Astrocyte (in vitro differentiated cells and primary cell): ENCODE results near the gene GRM2. TPM values are rescaled to one million over a fixed set of nuclear protein-coding genes. Genes with fewer than 3 reads are reported as not detected.

Source experiments
- DNase-seq: peaks from one replicate; pipeline ENCODE4 v3.0.0-alpha.2; 2010; ENCODE audit warnings: low read depth
- FAIRE-seq: peaks from 2 replicates; lab custom pipeline; 2011; peaks lifted over from hg19 to GRCh38; lab: Jason Lieb, UNC
- H2AFZ ChIP-seq: 2 replicates; pipeline ENCODE4 v1.6.0; 2012; ENCODE audit warnings: low read depth, low read length, inconsistent platforms
- H3K27ac ChIP-seq: 2 replicates; pipeline ENCODE4 v1.5.1; 2011; ENCODE audit warnings: low read depth, low read length, inconsistent platforms
- H3K27me3 ChIP-seq: 2 replicates; pipeline ENCODE4 v1.6.0; 2011; ENCODE audit warnings: low read length, inconsistent platforms; ENCODE audit not compliant: insufficient read depth
- H3K36me3 ChIP-seq: 2 replicates; pipeline ENCODE4 v1.5.1; 2011; ENCODE audit warnings: low read length, inconsistent platforms; ENCODE audit not compliant: insufficient read depth
- H3K4me1 ChIP-seq: 2 replicates; pipeline ENCODE4 v1.5.1; 2011; ENCODE audit warnings: low read length, inconsistent platforms; ENCODE audit not compliant: insufficient read depth
- H3K4me2 ChIP-seq: 2 replicates; pipeline ENCODE4 v1.6.0; 2012; ENCODE audit warnings: low read length, inconsistent platforms
- H3K4me3 ChIP-seq: 2 replicates; pipeline ENCODE4 v1.5.1; 2011; ENCODE audit warnings: low read depth, mild to moderate bottlenecking, low read length, inconsistent platforms; ENCODE audit not compliant: insufficient read depth
- H3K79me2 ChIP-seq: 2 replicates; pipeline ENCODE4 v1.6.0; 2012; ENCODE audit warnings: mild to moderate bottlenecking, low read length, inconsistent platforms; ENCODE audit not compliant: insufficient read depth
- H3K9ac ChIP-seq: 2 replicates; pipeline ENCODE4 v1.6.0; 2012; ENCODE audit warnings: mild to moderate bottlenecking, low read length, inconsistent platforms
- H3K9me3 ChIP-seq: 2 replicates; pipeline ENCODE4 v1.5.1; 2012; ENCODE audit warnings: low read depth, mild to moderate bottlenecking, low read length, inconsistent platforms; ENCODE audit not compliant: insufficient read depth
- H4K20me1 ChIP-seq: 2 replicates; pipeline ENCODE4 v1.6.0; 2012; ENCODE audit warnings: low read length, inconsistent platforms; ENCODE audit not compliant: insufficient read depth
- H3K27ac Mint-ChIP-seq: one replicate; pipeline ENCODE4 v1.8.0; 2021; ENCODE audit warnings: mild to moderate bottlenecking, mixed read lengths; ENCODE audit not compliant: unreplicated experiment
- H3K27me3 Mint-ChIP-seq: one replicate; pipeline ENCODE4 v1.8.0; 2021; ENCODE audit warnings: low read depth, mixed read lengths; ENCODE audit not compliant: unreplicated experiment
- H3K36me3 Mint-ChIP-seq: one replicate; pipeline ENCODE4 v1.8.0; 2021; ENCODE audit warnings: low read depth, mixed read lengths; ENCODE audit not compliant: unreplicated experiment
- H3K4me1 Mint-ChIP-seq: one replicate; pipeline ENCODE4 v1.8.0; 2021; ENCODE audit warnings: low read depth, mixed read lengths; ENCODE audit not compliant: unreplicated experiment
- H3K4me3 Mint-ChIP-seq: one replicate; pipeline ENCODE4 v1.8.0; 2021; ENCODE audit warnings: mild to moderate bottlenecking, moderate library complexity, mixed read lengths; ENCODE audit not compliant: unreplicated experiment
- H3K9me3 Mint-ChIP-seq: one replicate; pipeline ENCODE4 v1.8.0; 2021; ENCODE audit warnings: mild to moderate bottlenecking, mixed read lengths; ENCODE audit not compliant: unreplicated experiment
- EZH2 ChIP-seq: IDR thresholded peaks from 2 replicates; pipeline ENCODE4 v1.6.1; 2012; ENCODE audit warnings: mild to moderate bottlenecking, low read length, inconsistent platforms; ENCODE audit not compliant: insufficient read depth
- total RNA-seq: library from RNA; stranded (reverse); gene quantifications from 2 replicates; pipeline ENCODE4 v1.2.1, GENCODE V29; 2021
- TF ChIP-seq, protein P1 (sequence below): IDR thresholded peaks from 2 replicates; pipeline ENCODE4 v1.5.1; 2011; ENCODE audit warnings: low read depth, mild to moderate bottlenecking, inconsistent platforms, low read length, moderate library complexity; ENCODE audit not compliant: insufficient read depth

GRM2 gene
- total RNA-seq, 1 donor from 2014 or later, result 0.25 TPM

DNA sequence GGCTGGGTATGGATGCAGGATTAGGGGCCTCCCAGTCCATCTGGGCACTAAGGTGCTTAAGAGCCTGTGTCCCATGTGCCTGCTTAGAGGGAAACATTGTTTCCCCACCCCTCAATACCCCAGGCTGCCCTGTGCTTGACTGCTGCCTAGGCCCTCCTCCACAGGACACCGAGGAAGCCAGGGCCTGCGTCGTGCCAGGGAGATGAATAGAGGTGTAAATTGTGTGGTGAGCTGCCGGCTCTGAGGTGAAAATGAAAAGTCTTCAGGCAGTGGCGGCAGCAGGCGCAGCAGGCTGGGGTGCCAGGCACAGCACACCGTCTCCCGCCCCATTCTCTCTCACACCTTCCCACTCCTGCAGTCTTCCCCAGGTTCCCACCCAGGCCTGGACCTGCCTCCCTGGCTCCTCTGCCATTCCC, 13.9 kb upstream of the GRM2 start:
- H3K27ac ChIP-seq, result no peak overlapping the region
- no peak overlapping the region for H3K4me2 ChIP-seq
- Mint-ChIP-seq H3K9me3 (no peaks in the 10 kb centered on the region), H3K4me1 (no peaks in the 10 kb centered on the region), H3K36me3 (peaks cover 25% of the 10 kb centered on the region), H3K27me3 (no peaks in the 10 kb centered on the region), H3K4me3 (no peak overlapping the region), H3K27ac (no peak overlapping the region)
- no peaks in the 10 kb centered on the region for H3K27me3 ChIP-seq
- H3K9me3 ChIP-seq, result no peaks in the 10 kb centered on the region
- H3K36me3 ChIP-seq, result no peaks in the 10 kb centered on the region
- H3K79me2 ChIP-seq, result no peaks in the 10 kb centered on the region
- no peak for TF ChIP-seq EZH2
- TF ChIP-seq, protein P1, sequence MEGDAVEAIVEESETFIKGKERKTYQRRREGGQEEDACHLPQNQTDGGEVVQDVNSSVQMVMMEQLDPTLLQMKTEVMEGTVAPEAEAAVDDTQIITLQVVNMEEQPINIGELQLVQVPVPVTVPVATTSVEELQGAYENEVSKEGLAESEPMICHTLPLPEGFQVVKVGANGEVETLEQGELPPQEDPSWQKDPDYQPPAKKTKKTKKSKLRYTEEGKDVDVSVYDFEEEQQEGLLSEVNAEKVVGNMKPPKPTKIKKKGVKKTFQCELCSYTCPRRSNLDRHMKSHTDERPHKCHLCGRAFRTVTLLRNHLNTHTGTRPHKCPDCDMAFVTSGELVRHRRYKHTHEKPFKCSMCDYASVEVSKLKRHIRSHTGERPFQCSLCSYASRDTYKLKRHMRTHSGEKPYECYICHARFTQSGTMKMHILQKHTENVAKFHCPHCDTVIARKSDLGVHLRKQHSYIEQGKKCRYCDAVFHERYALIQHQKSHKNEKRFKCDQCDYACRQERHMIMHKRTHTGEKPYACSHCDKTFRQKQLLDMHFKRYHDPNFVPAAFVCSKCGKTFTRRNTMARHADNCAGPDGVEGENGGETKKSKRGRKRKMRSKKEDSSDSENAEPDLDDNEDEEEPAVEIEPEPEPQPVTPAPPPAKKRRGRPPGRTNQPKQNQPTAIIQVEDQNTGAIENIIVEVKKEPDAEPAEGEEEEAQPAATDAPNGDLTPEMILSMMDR, result no peak
- no peak overlapping the region for H2AFZ ChIP-seq
- H3K4me3 ChIP-seq, result no peak overlapping the region
- H3K4me1 ChIP-seq, result peaks cover under 1% of the 10 kb centered on the region
- H4K20me1 ChIP-seq, result peaks cover 30% of the 10 kb centered on the region
- H3K9ac ChIP-seq, result no peak overlapping the region
- FAIRE-seq (no peak), DNase-seq (no peak)

- H3K27me3 ChIP-seq, result no peaks in the 10 kb centered on the region
- H4K20me1 ChIP-seq, result peaks cover 34% of the 10 kb centered on the region
- Mint-ChIP-seq H3K27me3 (no peaks in the 10 kb centered on the region), H3K27ac (no peak overlapping the region), H3K4me1 (no peaks in the 10 kb centered on the region), H3K9me3 (no peaks in the 10 kb centered on the region), H3K36me3 (peaks cover 28% of the 10 kb centered on the region), H3K4me3 (no peak overlapping the region)
- no peak for TF ChIP-seq EZH2
- no peak overlapping the region for H3K9ac ChIP-seq
- no peak for FAIRE-seq
- no peak overlapping the region for H3K4me2 ChIP-seq
- H2AFZ ChIP-seq, result no peak overlapping the region
- no peaks in the 10 kb centered on the region for H3K79me2 ChIP-seq
- no peak for DNase-seq
- no peak overlapping the region for H3K27ac ChIP-seq
- H3K36me3 ChIP-seq, result no peaks in the 10 kb centered on the region
- H3K4me3 ChIP-seq, result no peak overlapping the region
- no peaks in the 10 kb centered on the region for H3K9me3 ChIP-seq
- H3K4me1 ChIP-seq, result no peaks in the 10 kb centered on the region
Measured at GRCh38 chr3:51696954-51697353, 9.9 kb upstream of the GRM2 start.

DNA sequence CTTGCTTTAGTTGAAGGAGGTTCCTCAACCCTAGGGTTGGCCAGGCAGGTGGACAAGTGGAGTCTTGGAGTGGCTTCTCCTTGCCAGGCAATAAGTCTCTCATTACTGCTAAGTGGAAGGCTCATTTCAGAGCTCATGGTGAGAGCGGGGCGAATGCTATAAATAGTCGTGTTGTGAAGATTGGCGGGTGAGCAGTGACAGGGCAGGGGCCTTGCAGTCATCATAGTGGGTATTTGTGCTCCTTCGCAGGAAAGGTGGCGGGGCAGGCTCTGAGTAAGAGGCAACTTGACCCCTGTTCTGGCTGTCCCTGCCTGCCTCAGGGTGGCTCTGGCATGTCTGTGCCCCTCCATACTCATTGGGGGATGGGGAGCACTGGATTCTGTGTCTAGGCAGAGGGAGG, 8.7 kb upstream of the GRM2 start:
- Histone ChIP-seq H3K27ac (no peak overlapping the region), H3K9ac (no peak overlapping the region), H3K27me3 (no peaks in the 10 kb centered on the region), H2AFZ (no peak overlapping the region), H3K4me2 (no peak overlapping the region), H3K79me2 (no peaks in the 10 kb centered on the region), H3K36me3 (no peaks in the 10 kb centered on the region), H3K4me3 (no peak overlapping the region), H4K20me1 (peaks cover 25% of the 10 kb centered on the region), H3K4me1 (no peaks in the 10 kb centered on the region), H3K9me3 (no peaks in the 10 kb centered on the region)
- no peaks in the 10 kb centered on the region for H3K4me1 Mint-ChIP-seq
- no peak for DNase-seq
- H3K36me3 Mint-ChIP-seq, result peaks cover 28% of the 10 kb centered on the region
- H3K9me3 Mint-ChIP-seq, result no peaks in the 10 kb centered on the region
- no peak for FAIRE-seq
- H3K27ac Mint-ChIP-seq, result no peak overlapping the region
- H3K27me3 Mint-ChIP-seq, result no peaks in the 10 kb centered on the region
- no peak overlapping the region for H3K4me3 Mint-ChIP-seq
- TF ChIP-seq EZH2, result no peak
- TF ChIP-seq, protein P1, result no peak
